ENCODE measurements around the gene NKTR.
"Not testable (repeated sequence)": the region's sequence is repeated elsewhere in the genome, so short reads cannot be mapped to it uniquely, and the experiment has no call there.

Gene NKTR

GRCh38 chr3:42581400-42581708 is 19.1 kb upstream of the NKTR start:
- Histone ChIP-seq H3K4me3 (ENCODE audit: low read depth, low read length) (peak overlapping the region; percentile 83), H3K27me3 (ENCODE audit: control insufficient read depth, insufficient read depth, low read length) (no peaks in the 10 kb centered on the region)

GRCh38 chr3:42581709-42582473 is 18.6 kb upstream of the NKTR start, which contains the start of gene SEC22C:
SEC22C (minus strand) TSS chr3:42581967; CDS start chr3:42569046, 12,921 bp downstream.
- H3K9ac ChIP-seq (ENCODE audit: low read depth, low read length), result peak within 1 kb of the TSS; percentile 56
- no peaks in the 10 kb centered on the region for H3K9me3 ChIP-seq (ENCODE audit: control insufficient read depth, insufficient read depth, low read length)
- no peaks in the 10 kb centered on the region for H3K36me3 ChIP-seq (ENCODE audit: control insufficient read depth, insufficient read depth, low read length)
- peaks cover 6% of the 10 kb centered on the region for H3K4me1 ChIP-seq (ENCODE audit: control insufficient read depth, insufficient read depth, low read length)
- H3K4me3 ChIP-seq (ENCODE audit: low read depth, low read length), result peak within 1 kb of the TSS; percentile 83
- H3K27me3 ChIP-seq (ENCODE audit: control insufficient read depth, insufficient read depth, low read length), result no peaks in the 10 kb centered on the region

More at GRCh38 chr3:42581400-42581708, 19.1 kb upstream of the NKTR start:
- peaks cover 6% of the 10 kb centered on the region for H3K4me1 ChIP-seq (ENCODE audit: control insufficient read depth, insufficient read depth, low read length)
- peak overlapping the region; percentile 27 for H3K9ac ChIP-seq (ENCODE audit: low read depth, low read length)
- no peaks in the 10 kb centered on the region for H3K36me3 ChIP-seq (ENCODE audit: control insufficient read depth, insufficient read depth, low read length)
- no peaks in the 10 kb centered on the region for H3K9me3 ChIP-seq (ENCODE audit: control insufficient read depth, insufficient read depth, low read length)

GRCh38 chr3:42582474-42583070 is 17.9 kb upstream of the NKTR start:
- Histone ChIP-seq H3K4me1 (ENCODE audit: control insufficient read depth, insufficient read depth, low read length) (peaks cover 6% of the 10 kb centered on the region), H3K27me3 (ENCODE audit: control insufficient read depth, insufficient read depth, low read length) (no peaks in the 10 kb centered on the region), H3K9ac (ENCODE audit: low read depth, low read length) (peak overlapping the region; percentile 56), H3K9me3 (ENCODE audit: control insufficient read depth, insufficient read depth, low read length) (no peaks in the 10 kb centered on the region), H3K4me3 (ENCODE audit: low read depth, low read length) (peak overlapping the region; percentile 83), H3K36me3 (ENCODE audit: control insufficient read depth, insufficient read depth, low read length) (no peaks in the 10 kb centered on the region)

GRCh38 chr3:42588625-42589024 is 11.9 kb upstream of the NKTR start:
- no peaks in the 10 kb centered on the region for H3K9me3 ChIP-seq (ENCODE audit: control insufficient read depth, insufficient read depth, low read length)
- peaks cover 4% of the 10 kb centered on the region for H3K36me3 ChIP-seq (ENCODE audit: control insufficient read depth, insufficient read depth, low read length)
- H3K4me3 ChIP-seq (ENCODE audit: low read depth, low read length), result no peak overlapping the region
- no peak overlapping the region for H3K9ac ChIP-seq (ENCODE audit: low read depth, low read length)
- H3K27me3 ChIP-seq (ENCODE audit: control insufficient read depth, insufficient read depth, low read length), result no peaks in the 10 kb centered on the region
- H3K4me1 ChIP-seq (ENCODE audit: control insufficient read depth, insufficient read depth, low read length), result peaks cover 11% of the 10 kb centered on the region

GRCh38 chr3:42589382-42590109 is 10.9 kb upstream of the NKTR start:
- no peaks in the 10 kb centered on the region for H3K27me3 ChIP-seq (ENCODE audit: control insufficient read depth, insufficient read depth, low read length)
- peak overlapping the region; percentile 80 for H3K4me3 ChIP-seq (ENCODE audit: low read depth, low read length)
- peaks cover 4% of the 10 kb centered on the region for H3K36me3 ChIP-seq (ENCODE audit: control insufficient read depth, insufficient read depth, low read length)
- H3K4me1 ChIP-seq (ENCODE audit: control insufficient read depth, insufficient read depth, low read length), result peaks cover 11% of the 10 kb centered on the region
- no peaks in the 10 kb centered on the region for H3K9me3 ChIP-seq (ENCODE audit: control insufficient read depth, insufficient read depth, low read length)
- H3K9ac ChIP-seq (ENCODE audit: low read depth, low read length), result no peak overlapping the region

- Histone ChIP-seq H3K4me1 (ENCODE audit: control insufficient read depth, insufficient read depth, low read length) (peaks cover 11% of the 10 kb centered on the region), H3K36me3 (ENCODE audit: control insufficient read depth, insufficient read depth, low read length) (peaks cover 4% of the 10 kb centered on the region), H3K27me3 (ENCODE audit: control insufficient read depth, insufficient read depth, low read length) (no peaks in the 10 kb centered on the region), H3K9ac (ENCODE audit: low read depth, low read length) (peak overlapping the region; percentile 88), H3K4me3 (ENCODE audit: low read depth, low read length) (peak overlapping the region; percentile 80), H3K9me3 (ENCODE audit: control insufficient read depth, insufficient read depth, low read length) (no peaks in the 10 kb centered on the region)
Observed at GRCh38 chr3:42590989-42591756, 9.3 kb upstream of the NKTR start.

- Histone ChIP-seq H3K9me3 (ENCODE audit: control insufficient read depth, insufficient read depth, low read length) (no peaks in the 10 kb centered on the region), H3K4me1 (ENCODE audit: control insufficient read depth, insufficient read depth, low read length) (peaks cover 11% of the 10 kb centered on the region), H3K9ac (ENCODE audit: low read depth, low read length) (peak overlapping the region; percentile 88), H3K27me3 (ENCODE audit: control insufficient read depth, insufficient read depth, low read length) (no peaks in the 10 kb centered on the region), H3K36me3 (ENCODE audit: control insufficient read depth, insufficient read depth, low read length) (peaks cover 4% of the 10 kb centered on the region), H3K4me3 (ENCODE audit: low read depth, low read length) (peak overlapping the region; percentile 80)
Observed at GRCh38 chr3:42591811-42592210, 8.7 kb upstream of the NKTR start.

- H3K4me3 ChIP-seq (ENCODE audit: low read depth, low read length), result no peak overlapping the region
- H3K36me3 ChIP-seq (ENCODE audit: control insufficient read depth, insufficient read depth, low read length), result peaks cover 4% of the 10 kb centered on the region
- peaks cover 11% of the 10 kb centered on the region for H3K4me1 ChIP-seq (ENCODE audit: control insufficient read depth, insufficient read depth, low read length)
Observed at GRCh38 chr3:42593635-42594034, 6.9 kb upstream of the NKTR start.

GRCh38 chr3:42595682-42596081 is 4.8 kb upstream of the NKTR start:
- no peaks in the 10 kb centered on the region for H3K27me3 ChIP-seq (ENCODE audit: control insufficient read depth, insufficient read depth, low read length)
- peaks cover 2% of the 10 kb centered on the region for H3K4me1 ChIP-seq (ENCODE audit: control insufficient read depth, insufficient read depth, low read length)
- no peak overlapping the region for H3K4me3 ChIP-seq (ENCODE audit: low read depth, low read length)
- peaks cover 4% of the 10 kb centered on the region for H3K36me3 ChIP-seq (ENCODE audit: control insufficient read depth, insufficient read depth, low read length)
- H3K9me3 ChIP-seq (ENCODE audit: control insufficient read depth, insufficient read depth, low read length), result no peaks in the 10 kb centered on the region
- H3K9ac ChIP-seq (ENCODE audit: low read depth, low read length), result no peak overlapping the region

More at GRCh38 chr3:42593635-42594034, 6.9 kb upstream of the NKTR start:
- no peaks in the 10 kb centered on the region for H3K27me3 ChIP-seq (ENCODE audit: control insufficient read depth, insufficient read depth, low read length)
- no peaks in the 10 kb centered on the region for H3K9me3 ChIP-seq (ENCODE audit: control insufficient read depth, insufficient read depth, low read length)
- no peak overlapping the region for H3K9ac ChIP-seq (ENCODE audit: low read depth, low read length)

GRCh38 chr3:42597098-42597497 is 3.4 kb upstream of the NKTR start:
- H3K36me3 ChIP-seq (ENCODE audit: control insufficient read depth, insufficient read depth, low read length); H3K9ac ChIP-seq (ENCODE audit: low read depth, low read length); H3K9me3 ChIP-seq (ENCODE audit: control insufficient read depth, insufficient read depth, low read length); H3K27me3 ChIP-seq (ENCODE audit: control insufficient read depth, insufficient read depth, low read length); H3K4me3 ChIP-seq (ENCODE audit: low read depth, low read length); H3K4me1 ChIP-seq (ENCODE audit: control insufficient read depth, insufficient read depth, low read length): not testable (repeated sequence)

- H3K4me3 ChIP-seq (ENCODE audit: low read depth, low read length), result peak overlapping the region; percentile 89
- no peaks in the 10 kb centered on the region for H3K4me1 ChIP-seq (ENCODE audit: control insufficient read depth, insufficient read depth, low read length)
- H3K36me3 ChIP-seq (ENCODE audit: control insufficient read depth, insufficient read depth, low read length), result no peaks in the 10 kb centered on the region
- H3K9me3 ChIP-seq (ENCODE audit: control insufficient read depth, insufficient read depth, low read length), result no peaks in the 10 kb centered on the region
- no peaks in the 10 kb centered on the region for H3K27me3 ChIP-seq (ENCODE audit: control insufficient read depth, insufficient read depth, low read length)
- peak overlapping the region; percentile 88 for H3K9ac ChIP-seq (ENCODE audit: low read depth, low read length)
Observed at GRCh38 chr3:42600958-42601675, 631 bp downstream of the NKTR start.
